Lower leg skin (tissue), 3 donors: Measurements from ENCODE around the gene RETSAT.

ENCODE experiments used
- POLR2A ChIP-seq, 2 donors: fragments of 450-650 bp; IDR thresholded peaks; one replicate each; pipeline ENCODE4 v1.6.1; 2016 to 2017; ENCODE audit warnings: antibody characterized with exemption in 2 of 2, mild to moderate bottlenecking in 1 of 2, moderate library complexity in 1 of 2
- TF ChIP-seq, protein P1 (sequence below), 3 donors: fragments of 450-650 bp; IDR thresholded peaks; one replicate each; pipeline ENCODE4 v1.5.1; 2016; ENCODE audit warnings: antibody characterized with exemption in 3 of 3, mild to moderate bottlenecking in 3 of 3, moderate library complexity in 2 of 3

DNA sequence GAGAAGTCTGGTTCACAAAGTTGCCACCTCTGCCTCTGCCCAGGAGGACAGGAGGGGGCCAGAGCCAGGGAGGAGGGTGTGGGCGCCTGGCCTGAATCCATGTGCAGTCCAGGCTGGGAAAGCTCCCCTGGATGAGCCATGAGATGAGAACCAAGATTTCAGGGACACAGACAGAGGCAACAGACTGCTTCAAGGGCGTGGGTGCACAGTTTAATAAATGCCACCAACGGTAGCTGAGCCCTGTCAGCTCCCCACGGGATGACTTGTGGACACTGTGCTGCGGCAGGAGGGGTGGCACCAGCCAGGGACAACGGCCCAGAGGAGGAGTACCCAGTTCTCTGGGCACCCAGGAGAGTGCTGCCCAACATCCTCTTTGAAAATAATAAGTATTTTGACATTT lies 40.6 kb upstream of the RETSAT start:
- no peak for TF ChIP-seq POLR2A (IDR thresholded peaks at IDR 0.05)
- TF ChIP-seq, protein P1, sequence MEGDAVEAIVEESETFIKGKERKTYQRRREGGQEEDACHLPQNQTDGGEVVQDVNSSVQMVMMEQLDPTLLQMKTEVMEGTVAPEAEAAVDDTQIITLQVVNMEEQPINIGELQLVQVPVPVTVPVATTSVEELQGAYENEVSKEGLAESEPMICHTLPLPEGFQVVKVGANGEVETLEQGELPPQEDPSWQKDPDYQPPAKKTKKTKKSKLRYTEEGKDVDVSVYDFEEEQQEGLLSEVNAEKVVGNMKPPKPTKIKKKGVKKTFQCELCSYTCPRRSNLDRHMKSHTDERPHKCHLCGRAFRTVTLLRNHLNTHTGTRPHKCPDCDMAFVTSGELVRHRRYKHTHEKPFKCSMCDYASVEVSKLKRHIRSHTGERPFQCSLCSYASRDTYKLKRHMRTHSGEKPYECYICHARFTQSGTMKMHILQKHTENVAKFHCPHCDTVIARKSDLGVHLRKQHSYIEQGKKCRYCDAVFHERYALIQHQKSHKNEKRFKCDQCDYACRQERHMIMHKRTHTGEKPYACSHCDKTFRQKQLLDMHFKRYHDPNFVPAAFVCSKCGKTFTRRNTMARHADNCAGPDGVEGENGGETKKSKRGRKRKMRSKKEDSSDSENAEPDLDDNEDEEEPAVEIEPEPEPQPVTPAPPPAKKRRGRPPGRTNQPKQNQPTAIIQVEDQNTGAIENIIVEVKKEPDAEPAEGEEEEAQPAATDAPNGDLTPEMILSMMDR (IDR thresholded peaks at IDR 0.05): no peak
